Spleen (tissue), 11 donors: Measurements from ENCODE around the gene FCGR3B. TPM values are rescaled to one million over a fixed set of nuclear protein-coding genes. Genes with fewer than 3 reads are reported as not detected.
"Not testable (repeated sequence)": the region's sequence is repeated elsewhere in the genome, so short reads cannot be mapped to it uniquely, and the experiment has no call there.

Experiments used
- DNase-seq: peaks from one replicate; pipeline ENCODE4 v3.0.0-alpha.2; 2020
- H3K27ac ChIP-seq, 8 donors: fragments of 200-600 bp; sonication (generic) in 7 of 8; 1 replicate in 4 of 8; 2 replicates in 4 of 8; pipeline versions ENCODE4 v1.5.0 to v1.8.0; 2016 to 2021; ENCODE audit warnings: inconsistent platforms in 4 of 8, mild to moderate bottlenecking in 4 of 8, moderate library complexity in 1 of 8
- H3K27me3 ChIP-seq, 7 donors: fragments of 200-600 bp; sonication (generic) in 6 of 7; replicated peaks in 1 of 7; 1 replicate in 4 of 7; 2 replicates in 3 of 7; pipeline versions ENCODE4 v1.5.0 to v1.8.0; 2016 to 2021; ENCODE audit warnings: inconsistent platforms in 3 of 7, mild to moderate bottlenecking in 1 of 7
- H3K36me3 ChIP-seq, 6 donors: fragments of 200-600 bp; sonication (generic) in 5 of 6; 1 replicate in 4 of 6; 2 replicates in 2 of 6; pipeline versions ENCODE4 v1.5.0 to v1.8.0; 2016 to 2021; ENCODE audit warnings: inconsistent platforms in 2 of 6
- H3K4me1 ChIP-seq, 6 donors: fragments of 200-600 bp; sonication (generic) in 5 of 6; 1 replicate in 3 of 6; 2 replicates in 3 of 6; pipeline versions ENCODE4 v1.5.0 to v1.8.0; 2016 to 2021; ENCODE audit warnings: inconsistent platforms in 3 of 6
- H3K4me3 ChIP-seq, 8 donors: fragments of 200-600 bp; sonication (generic) in 7 of 8; 1 replicate in 4 of 8; 2 replicates in 4 of 8; pipeline versions ENCODE4 v1.5.0 to v1.8.0; 2016 to 2021; ENCODE audit warnings: inconsistent platforms in 4 of 8, mild to moderate bottlenecking in 4 of 8, moderate library complexity in 2 of 8
- H3K9me3 ChIP-seq, 8 donors: fragments of 200-600 bp; sonication (generic) in 7 of 8; 1 replicate in 4 of 8; 2 replicates in 4 of 8; pipeline versions ENCODE4 v1.5.0 to v1.8.0; 2016 to 2021; ENCODE audit warnings: inconsistent platforms in 4 of 8
- WGBS, 5 donors: extraction: QIAGEN DNeasy Blood & Tissue Kit in 3 of 5; methylation state at CpG; one replicate each; pipeline versions ENCODE4 v1.1.5 to v1.1.7; 2013 to 2018; 5-methylcytosine and 5-hydroxymethylcytosine counted together
- intact Hi-C: fragments of 100-400 bp; cut with DNase I; formaldehyde crosslinking; loops from one replicate; pipeline ENCODE4 v1.15.0; 2023; ENCODE audit warnings: low total_unique reads
- polyA plus RNA-seq, 3 donors: library from polyadenylated mRNA; stranded (reverse); fragments of 200-250 nt; gene quantifications; one replicate each; pipeline ENCODE4 v1.2.1, GENCODE V29; 2013
- total RNA-seq, 7 donors: library from RNA; depleted of rRNA in 3 of 7; stranded (reverse); fragments of >200 nt in 3 of 7; fragmentation: NEBNext Ultra II Directional in 4 of 7; extraction: Animal tissue kit (Norgen Biotek cat#: 25700) in 4 of 7; gene quantifications; one replicate each; pipeline versions ENCODE4 v1.1.0 to v1.2.1, GENCODE V29; 2016 to 2021
- donor health status: healthy with polysubstance abuse.
- donor health status: DM: no; HTN: no; CAD: no; lungs with moderate emphysema.
- donor health status: DM: no; HTN: no; CAD: no.
- donor health status: Bipolar disorder and iron deficiency.
- donor health status: healthy.
- donor health status: DM: no; HTN: no; CAD: no.
- donor health status: DM: yes; HTN: yes; CAD: no.

FCGR3B gene
- total and polyA plus RNA-seq, 10 donors, result 2.2 to 268 (median 92.5) TPM

GRCh38 chr1:161634993-161635392, 4.0 kb upstream of the FCGR3B start:
- H3K27me3 ChIP-seq, H3K9me3 ChIP-seq, intact Hi-C loops, H3K36me3 ChIP-seq, H3K4me3 ChIP-seq, H3K4me1 ChIP-seq, DNase-seq: not testable (repeated sequence)
- WGBS, 5 donors, result 77 to 100% (median 79%) methylated on average over 1 to 2 of the region's 2 CpGs
- H3K27ac ChIP-seq, result peak overlapping the region in 4 of 8 donors; percentile 67 to 82 (median 74)

GRCh38 chr1:161630128-161630742, 741 bp downstream of the FCGR3B start:
- 81 to 100% (median 90%) methylated on average over 1 of the region's 2 CpGs for WGBS, 5 donors
- intact Hi-C loops, DNase-seq, H3K27me3 ChIP-seq, H3K9me3 ChIP-seq, H3K36me3 ChIP-seq: not testable (repeated sequence)
- Histone ChIP-seq H3K4me1 (peaks cover 0 to 16% (median 1%) of the 10 kb centered on the region in 6 donors), H3K4me3 (peak overlapping the region in 1 of 8 donors; percentile 13), H3K27ac (peak overlapping the region in 2 of 8 donors; percentile 71 to 80)

- 52 to 61% (median 52%) methylated on average over 8 to 9 of the region's 10 CpGs for WGBS, 5 donors
- Histone ChIP-seq H3K4me3 (peak overlapping the region in 2 of 8 donors; percentile 26 to 39), H3K4me1 (peaks cover 0 to 38% (median 5%) of the 10 kb centered on the region in 6 donors), H3K27ac (peak overlapping the region in 7 of 8 donors; percentile 49 to 82 (median 65))
- H3K36me3 ChIP-seq, intact Hi-C loops, H3K9me3 ChIP-seq, H3K27me3 ChIP-seq, DNase-seq: not testable (repeated sequence)
Observed at GRCh38 chr1:161626445-161627146, 4.4 kb downstream of the FCGR3B start.

GRCh38 chr1:161624605-161625004, 6.4 kb downstream of the FCGR3B start:
- H3K9me3 ChIP-seq, H3K4me3 ChIP-seq, intact Hi-C loops, H3K36me3 ChIP-seq, DNase-seq: not testable (repeated sequence)
- Histone ChIP-seq H3K27me3 (peaks cover 0 to 24% (median 0%) of the 10 kb centered on the region in 7 donors), H3K4me1 (peaks cover 0 to 48% (median 9%) of the 10 kb centered on the region in 6 donors), H3K27ac (peak overlapping the region in 3 of 8 donors; percentile 54 to 81 (median 80))
- 75 to 100% (median 81%) methylated on average over 1 of the region's 1 CpG for WGBS, 5 donors

- H3K9me3 ChIP-seq, DNase-seq, intact Hi-C loops, H3K4me3 ChIP-seq, H3K36me3 ChIP-seq: not testable (repeated sequence)
- Histone ChIP-seq H3K27me3 (peaks cover 0 to 24% (median 0%) of the 10 kb centered on the region in 7 donors), H3K27ac (peak overlapping the region in 6 of 8 donors; percentile 26 to 81 (median 48)), H3K4me1 (peaks cover 0 to 48% (median 9%) of the 10 kb centered on the region in 6 donors)
- WGBS, 5 donors, result 15 to 28% (median 24%) methylated on average over 5 to 6 of the region's 6 CpGs
Observed at GRCh38 chr1:161623401-161624051, 7.5 kb downstream of the FCGR3B start.

GRCh38 chr1:161622054-161622453, 8.9 kb downstream of the FCGR3B start:
- Histone ChIP-seq H3K27me3 (peaks cover 0 to 24% (median 0%) of the 10 kb centered on the region in 7 donors), H3K4me3 (peak overlapping the region in 4 of 8 donors; percentile 29 to 62 (median 42)), H3K27ac (peak overlapping the region in 7 of 8 donors; percentile 66 to 81 (median 79)), H3K4me1 (peaks cover 0 to 44% (median 9%) of the 10 kb centered on the region in 6 donors)
- H3K36me3 ChIP-seq, H3K9me3 ChIP-seq, DNase-seq, intact Hi-C loops: not testable (repeated sequence)
- WGBS, 5 donors, result 12 to 26% (median 17%) methylated on average over 8 of the region's 8 CpGs
